ENCODE measurements around the gene ZNF286A.
"Not testable (repeated sequence)": the region's sequence is repeated elsewhere in the genome, so short reads cannot be mapped to it uniquely, and the experiment has no call there.

The ZNF286A gene

DNA sequence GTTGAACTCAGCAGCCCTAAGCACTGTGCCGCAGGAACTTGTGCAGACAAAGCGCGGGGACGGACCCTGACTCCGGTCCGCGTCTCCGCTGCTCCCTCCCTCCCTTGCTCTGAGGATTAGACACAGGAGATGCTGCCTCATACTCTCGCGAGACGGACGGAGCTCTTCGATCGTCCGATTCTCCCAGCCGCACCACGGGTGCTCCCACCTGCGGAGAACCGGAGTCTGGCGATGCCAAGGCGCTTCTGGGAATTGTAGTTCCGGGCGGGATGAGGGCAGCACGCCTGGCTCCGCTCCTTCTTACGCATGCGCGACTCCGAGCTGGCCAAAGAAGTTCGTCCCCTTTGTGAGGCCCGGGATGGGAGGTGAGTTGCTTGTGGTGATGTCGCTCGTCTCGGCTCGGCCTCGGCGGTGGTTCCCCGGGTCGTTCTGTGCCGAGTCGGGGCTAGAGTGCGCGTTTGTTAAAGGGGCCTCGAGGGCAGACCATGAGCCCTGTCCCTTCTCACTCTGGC is at the start of gene ZNF286A:
Gene ZNF286A, plus strand, starts transcription at position 340 of the 512 bp plus-strand sequence. CDS start 578 bp downstream, outside the sequence.
- DNase-seq, result peak; percentile 97 to 99

DNA sequence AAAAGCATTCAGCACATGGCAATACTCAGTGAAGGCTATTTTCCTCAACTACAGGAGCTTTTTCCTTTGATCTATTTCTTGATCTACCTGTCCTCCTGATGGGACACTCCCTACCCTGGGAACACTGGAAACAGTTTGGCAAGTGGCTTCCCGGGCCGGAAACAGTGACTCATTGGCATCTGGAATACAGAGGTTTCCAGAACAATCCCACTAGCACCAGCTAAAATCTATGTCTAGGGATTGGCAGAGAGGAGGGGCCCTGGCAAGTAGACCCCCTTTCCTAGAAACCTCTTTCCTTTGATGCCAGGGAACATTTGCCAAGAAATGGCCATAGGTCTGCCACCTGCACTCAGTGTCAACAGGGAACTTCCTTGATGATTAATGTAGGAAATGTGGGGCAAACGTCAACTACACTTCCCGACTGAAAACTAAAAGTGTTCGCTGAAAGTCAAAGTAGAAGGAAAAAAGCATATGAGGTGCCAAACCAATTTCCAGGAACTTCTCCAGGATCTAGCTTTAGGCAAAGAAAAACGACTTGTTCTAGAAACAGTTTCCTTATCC is 49.6 kb upstream of the ZNF286A start:
- no peak for DNase-seq

DNA sequence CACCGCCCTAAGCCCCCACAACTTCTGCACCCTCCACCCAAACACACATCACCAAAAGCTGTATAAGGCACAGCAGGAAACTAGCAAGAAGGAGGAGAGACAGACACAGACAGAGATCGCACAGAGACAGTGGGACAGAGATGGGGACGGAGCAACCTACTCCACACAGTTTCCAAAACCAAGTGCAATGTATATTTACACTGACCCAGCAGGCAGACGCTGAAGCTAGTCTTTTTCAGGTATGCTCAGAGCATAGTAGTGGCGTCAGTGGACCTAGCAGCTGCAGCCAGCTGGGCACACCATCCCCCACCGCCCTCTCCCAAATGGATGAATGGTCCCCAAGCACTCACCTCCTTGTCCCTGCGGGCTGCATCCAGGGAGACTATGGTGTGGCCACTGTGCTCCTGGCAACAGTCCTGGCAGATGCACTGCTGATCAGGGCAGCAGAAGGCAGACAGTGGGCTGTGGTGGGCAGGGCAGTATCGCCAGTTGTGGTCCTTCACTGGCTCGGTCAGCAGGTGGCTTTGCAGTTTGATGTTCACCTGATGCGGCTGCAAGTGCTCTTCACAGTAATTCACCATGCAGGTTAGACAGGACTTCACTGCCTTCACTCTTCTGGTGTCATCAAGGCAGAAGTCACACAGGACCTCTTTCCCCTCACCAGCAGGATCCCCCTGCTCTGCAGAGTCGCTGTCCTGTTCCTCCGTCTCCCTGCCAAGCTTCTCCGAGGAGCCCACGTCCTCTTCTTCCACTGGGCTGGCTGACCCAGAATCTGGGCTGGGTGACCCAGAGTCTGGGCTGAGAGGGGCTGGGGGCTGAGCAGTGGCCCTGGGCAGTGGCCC is 48.6 kb upstream of the ZNF286A start:
- DNase-seq, result no peak

DNA sequence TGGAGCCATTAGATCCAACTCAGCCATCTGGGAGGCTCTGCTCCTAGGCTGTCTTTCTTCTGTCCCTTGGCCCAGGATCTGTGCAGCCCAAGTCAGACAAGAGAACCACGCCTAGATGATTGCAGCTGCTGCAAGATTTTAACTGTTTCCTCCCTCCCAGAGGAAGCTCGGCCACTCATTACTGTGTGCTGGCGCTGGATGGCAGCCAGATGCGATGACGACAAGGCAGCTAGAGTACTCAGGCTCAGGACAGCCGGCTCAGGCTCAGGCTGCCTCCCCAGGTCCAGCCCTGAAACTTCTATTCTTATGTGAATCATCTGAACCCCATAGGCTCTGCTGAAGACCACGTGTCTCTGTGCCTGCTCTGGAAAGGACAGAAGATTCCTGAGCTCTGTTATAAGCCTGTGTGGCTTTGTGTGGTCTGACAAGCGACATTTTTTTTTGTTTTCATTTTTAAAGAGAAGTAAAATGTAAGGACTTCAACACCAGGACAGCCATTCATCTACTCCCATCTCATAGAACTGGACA is 47.9 kb upstream of the ZNF286A start:
- peak; percentile 16 to 75 for DNase-seq

DNA sequence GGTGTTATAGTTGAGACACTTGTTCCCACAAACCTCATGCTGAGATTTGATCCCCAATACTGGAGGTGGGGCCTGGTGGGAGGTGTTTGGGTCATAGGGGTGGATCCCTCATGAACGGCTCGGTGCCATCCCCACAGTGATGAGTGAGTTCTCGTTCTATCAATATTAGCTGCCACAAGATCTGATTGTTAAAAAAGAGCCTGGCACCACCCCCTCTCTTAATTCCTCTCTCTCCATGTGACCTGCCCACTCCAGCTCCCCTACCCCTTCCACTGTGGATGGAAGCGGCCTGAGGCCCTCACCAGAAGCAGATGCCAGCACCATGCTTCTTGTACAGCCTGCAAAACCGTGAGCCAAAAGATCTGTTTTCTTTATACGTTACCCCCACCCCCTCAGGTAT is 46.6 kb upstream of the ZNF286A start:
- DNase-seq, result no peak

DNA sequence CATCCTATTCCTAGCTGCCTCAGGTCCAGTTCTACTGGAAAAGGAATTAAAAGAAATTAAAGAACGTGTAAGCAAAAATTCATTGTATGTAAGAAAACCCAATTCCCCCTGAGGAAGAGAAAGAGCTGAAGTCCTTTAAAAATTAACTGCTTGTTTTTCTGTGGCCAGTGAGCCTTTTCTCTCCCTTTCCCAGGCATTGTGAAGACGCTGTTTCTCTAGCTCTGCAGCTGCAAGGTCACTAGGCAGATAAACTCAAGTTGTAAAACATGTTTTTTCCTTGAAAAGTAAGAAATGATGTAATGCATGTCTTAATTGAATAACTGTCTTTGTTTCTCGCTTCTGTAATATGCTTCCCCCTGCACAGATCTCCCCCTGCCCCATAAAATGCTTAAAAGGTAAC is 45.2 kb upstream of the ZNF286A start:
- DNase-seq, result not testable (repeated sequence)

DNA sequence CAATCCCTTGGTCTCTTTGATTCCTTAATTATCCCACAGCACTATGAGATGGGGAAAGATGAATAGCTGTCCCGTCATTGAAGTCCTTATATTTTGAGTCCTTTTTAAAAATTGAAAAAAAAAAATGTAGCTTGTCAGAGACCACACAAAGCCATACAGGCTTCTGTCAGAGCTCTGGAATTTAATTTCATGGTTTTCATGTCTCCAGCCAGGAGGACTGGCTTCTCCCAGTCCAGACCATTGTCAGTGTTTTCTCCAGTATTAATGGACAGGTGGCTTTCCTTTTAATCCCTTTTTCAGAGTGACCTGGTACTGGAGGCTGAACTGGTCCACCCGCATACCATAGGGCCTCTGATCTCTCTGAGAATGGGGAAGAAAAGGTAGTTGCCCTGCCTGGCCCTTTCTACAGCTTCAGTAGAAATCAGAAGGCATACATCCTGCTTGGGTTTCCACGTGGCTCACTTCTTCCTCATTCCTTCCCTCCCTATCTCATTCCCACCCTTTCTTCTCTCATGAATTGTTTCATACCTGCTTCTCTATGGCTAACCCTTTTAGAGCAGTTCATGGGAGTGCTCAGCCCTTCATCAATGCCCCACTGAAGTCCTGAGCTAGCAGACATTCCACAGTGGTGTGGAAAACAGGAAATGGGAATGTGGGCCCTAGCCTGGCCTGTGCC is 44.5 kb upstream of the ZNF286A start:
- DNase-seq, result no peak

DNA sequence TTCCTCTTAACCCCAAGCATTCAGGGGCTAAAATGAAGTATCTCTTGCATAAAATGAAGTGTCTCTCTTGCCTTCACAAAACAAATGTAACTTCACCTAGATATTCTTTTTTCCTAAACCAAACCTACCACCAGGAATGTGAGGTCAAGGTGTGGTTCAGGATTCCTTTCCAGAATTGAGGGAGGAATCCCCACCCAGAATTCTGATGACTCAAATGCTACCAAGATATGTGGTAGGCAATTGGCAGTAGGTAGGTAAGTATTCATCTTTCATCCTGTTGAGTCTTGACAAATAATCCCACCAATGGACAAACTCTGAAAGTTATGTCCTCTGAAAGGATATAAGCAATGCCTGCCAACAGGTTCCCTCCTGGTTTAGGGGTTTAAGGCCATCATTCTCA is 41.7 kb upstream of the ZNF286A start:
- DNase-seq, result no peak

DNA sequence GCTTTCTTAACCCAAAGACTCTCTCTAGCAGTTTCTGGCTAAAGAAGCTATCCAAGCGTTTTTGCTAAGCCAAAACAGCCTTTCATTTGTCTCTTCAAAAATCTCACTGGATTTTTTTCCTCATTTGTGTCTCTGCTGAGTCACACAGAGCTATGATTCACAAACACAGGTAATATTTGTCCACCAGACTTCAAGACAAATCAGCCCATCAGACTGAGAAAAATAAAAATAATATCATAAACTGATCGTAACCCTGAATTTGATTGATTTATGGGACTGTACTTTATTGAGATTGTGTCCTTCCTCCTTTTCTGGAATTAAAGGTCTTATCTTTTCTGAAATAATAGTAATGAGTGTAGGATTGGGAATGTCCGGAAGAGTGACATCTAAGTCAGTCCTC is 41.3 kb upstream of the ZNF286A start:
- DNase-seq, result no peak

DNA sequence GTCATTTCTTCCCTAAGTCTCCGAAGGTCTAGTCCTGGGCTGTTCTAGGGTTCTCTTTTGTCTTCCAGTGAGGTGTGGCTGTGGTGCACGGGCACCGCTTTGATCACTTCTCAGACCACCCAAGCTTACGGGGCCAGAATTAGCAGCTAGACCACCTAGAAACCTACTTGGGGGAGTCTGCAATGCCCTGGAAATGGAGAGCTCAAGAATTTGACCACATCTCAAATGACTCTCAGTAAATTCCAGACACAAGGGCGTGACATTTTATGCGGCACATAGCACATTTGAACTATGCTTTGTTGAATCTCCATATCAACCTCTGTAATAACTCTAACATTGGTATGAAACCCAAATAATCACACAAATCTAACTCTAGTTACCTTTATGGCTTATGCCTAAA is 40.3 kb upstream of the ZNF286A start:
- DNase-seq, result no peak

DNA sequence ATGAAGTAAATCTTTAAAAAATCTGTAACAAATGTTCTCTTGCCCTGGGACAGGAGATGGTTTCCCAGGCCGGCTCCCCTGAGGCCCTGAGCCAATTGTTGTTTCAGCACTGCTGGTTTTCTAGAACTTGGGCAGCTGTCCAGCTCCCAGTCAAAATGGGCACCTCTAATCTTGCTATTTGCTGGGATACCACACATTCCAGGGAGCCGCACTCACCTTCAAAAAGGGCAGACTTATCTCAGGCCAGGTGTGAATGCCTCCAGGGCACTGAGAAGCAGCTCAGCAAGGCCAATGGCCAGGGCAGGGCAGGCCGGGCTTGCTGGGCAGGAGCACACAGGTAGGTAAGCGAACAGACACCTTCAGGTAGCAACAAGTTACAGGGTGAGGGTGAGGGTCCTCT is 39.9 kb upstream of the ZNF286A start:
- DNase-seq, result no peak

DNA sequence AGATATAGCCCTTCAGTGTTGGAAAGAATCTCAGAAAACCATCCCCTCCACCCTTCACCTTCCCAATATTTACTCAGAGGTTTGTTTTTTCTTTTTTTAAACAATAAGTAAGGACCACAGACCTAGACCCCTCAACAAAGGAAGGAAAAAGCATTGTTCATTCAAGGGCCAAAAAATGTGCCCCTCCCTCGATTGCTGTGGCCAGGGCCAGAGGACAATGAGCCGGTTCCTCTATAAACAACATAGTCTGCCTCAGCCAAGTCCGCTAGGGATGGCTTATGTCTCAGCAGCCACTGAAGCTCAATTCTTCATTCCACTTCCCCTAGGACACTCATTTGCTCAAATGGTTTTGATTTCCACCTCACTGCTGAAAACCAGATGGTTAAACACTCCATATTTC is 39.5 kb upstream of the ZNF286A start:
- DNase-seq, result no peak

DNA sequence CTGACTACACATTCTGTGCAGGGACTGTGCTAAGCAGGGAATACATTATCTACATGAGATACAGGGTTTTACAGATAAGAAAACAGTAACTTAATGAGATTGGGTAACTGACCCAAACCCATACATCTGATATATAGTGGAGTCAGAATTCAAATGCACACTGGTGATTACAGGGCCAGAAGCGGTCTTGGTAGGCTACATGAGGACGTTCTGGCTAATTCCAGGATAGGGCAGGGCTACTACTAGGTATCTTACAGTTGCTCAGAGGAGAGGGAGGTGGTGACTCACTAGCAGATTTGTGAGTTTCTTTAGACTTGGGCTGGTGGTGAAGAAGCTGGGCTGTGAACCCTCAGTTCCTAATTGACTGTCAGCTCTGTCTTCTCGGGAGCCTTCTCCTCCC is 36.9 kb upstream of the ZNF286A start:
- no peak for DNase-seq

DNA sequence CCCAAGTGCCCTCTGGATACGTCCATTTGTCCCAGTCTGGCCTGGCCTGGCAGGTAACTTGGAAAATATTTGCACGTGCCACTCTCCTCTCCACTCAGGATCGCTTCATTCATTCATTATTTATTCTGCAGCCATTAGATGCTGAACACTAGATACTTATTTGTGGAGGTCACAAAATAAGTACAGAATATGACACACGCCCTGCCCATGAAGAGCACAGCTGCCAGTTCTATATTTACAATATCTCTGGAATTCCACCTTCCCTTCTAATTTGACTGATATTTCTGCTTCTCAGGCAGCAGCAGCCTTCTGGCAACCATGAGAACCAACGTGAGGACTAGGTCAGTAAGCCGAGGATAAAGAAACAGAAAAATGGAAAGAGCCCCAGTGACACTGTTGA is 36.4 kb upstream of the ZNF286A start:
- no peak for DNase-seq

DNA sequence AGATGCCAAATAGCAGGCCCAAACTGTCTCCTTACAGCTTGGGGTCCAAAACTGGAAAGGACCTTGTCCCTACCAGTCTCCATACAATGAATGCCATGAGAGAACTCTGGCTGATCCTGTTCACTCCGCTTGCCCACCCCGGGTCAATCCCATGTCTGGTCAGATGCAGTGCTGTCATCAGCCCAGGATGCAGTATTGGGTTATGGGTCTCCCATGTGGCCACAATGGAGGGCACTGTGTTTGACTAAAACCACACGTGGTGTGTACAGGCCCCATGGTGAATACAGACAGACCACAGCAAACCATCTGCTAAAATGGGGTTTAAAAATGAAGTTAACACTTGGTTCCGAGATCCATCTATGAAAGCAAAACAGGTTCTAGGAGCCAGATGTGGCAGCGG is 35.9 kb upstream of the ZNF286A start:
- no peak for DNase-seq

DNA sequence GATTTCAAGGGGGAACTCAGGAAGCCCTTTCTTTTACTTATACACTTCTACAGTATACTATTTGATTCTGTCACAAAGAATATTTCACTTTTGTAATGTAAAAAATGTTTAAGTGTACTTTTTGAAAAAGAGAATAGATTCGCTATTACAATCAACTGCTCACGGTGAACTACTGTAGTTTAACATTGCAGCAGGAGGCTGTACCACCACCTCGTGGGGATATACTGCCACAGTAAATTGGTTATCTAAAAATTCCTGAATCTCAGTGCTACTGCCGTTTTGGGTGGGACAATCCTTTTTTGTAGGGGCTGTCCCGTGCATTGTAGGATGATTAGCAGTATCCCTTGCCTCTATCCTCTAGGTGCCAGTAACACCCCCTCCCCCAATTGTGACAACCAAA is 30.0 kb upstream of the ZNF286A start:
- not testable (repeated sequence) for DNase-seq

DNA sequence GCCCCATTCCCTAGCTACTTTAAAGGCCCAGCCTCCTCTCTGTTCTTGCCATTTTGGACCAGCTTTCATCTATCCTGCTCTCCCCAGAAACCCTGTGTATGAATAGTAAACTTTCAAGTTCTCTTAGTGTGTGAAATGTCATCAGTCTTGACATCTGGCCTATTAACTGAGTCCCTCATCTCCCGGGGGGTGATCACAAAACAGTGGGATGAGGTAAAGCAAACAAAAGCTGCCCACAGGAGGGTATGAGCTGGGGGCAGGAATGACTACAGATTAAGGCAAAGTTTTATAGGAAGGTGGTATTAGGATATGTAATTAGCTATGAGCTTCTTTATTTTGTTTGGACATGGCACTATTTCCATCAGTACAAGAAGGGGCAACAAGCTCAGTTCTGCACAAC is 24.9 kb upstream of the ZNF286A start:
- DNase-seq, result not testable (repeated sequence)

DNA sequence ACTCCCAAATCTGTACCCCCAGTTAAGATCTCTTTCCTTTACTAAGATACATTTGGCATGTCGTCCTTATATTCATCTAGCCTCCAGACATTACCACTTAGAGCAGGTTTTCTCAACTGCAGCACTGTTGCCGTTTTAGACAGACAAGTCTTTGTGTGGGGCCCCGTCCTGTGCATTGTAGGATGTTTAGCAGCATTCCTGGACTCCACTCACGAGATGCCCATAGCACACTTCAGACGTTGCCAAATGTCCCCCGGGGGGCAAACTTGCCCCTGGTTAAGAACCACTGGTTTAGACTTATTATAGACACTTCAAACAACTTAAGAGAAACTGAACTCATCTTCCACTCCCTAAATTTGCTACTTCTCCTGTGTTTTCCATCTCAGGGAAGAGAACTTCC is 23.6 kb upstream of the ZNF286A start:
- DNase-seq, result not testable (repeated sequence)

DNA sequence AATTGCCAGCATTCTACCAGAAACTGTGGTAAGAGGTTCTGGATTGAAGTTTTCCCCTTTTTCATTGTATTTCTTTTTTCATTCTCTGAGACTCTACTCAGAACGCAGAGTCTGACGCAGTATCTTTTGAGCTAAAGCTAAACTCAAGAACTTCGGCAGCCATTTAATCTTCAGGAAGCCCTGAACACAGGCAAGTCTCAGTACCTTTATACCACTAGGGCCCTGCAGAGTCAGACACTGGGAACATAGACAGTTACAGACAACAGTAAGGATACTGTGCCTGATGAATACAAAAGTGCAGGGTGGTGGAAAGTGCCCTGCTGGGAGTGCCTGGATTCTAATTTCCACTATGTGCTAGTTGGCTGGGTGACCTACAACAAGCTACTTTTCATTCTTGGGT is 16.4 kb upstream of the ZNF286A start:
- DNase-seq, result not testable (repeated sequence)

DNA sequence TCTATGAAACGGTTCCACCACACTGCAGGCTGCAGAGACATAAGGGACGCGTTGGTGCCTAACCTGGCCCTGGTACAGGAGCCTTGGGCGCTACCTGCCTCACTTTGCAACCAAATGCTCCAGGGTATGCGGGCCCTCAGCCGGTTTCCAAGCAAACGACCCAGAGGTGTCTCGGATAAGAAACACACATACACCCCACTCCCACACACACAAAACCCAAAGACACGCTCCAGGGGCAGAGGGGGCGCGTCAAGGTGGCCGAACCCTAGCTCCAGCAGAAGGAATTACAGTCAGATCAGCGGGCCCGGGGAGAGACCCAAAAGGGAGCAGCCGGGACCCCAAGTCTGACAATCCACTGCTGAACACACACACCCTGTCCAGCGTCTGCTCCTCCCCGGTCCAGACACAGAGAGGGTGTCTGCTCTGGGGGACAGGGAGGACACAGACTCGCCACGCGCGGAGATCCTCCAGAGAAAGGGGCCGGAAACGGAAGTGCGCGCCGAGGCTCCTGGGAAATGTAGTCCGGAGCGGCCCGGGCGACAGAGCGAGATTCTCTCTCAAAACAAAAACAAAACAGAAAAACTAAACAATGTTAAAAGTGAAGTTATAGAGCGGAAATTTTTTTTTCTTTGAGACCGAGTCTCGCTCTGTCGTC is 15.6 kb upstream of the ZNF286A start, which contains the start of gene TRIM16:
Gene TRIM16, minus strand, starts transcription at position 488 of the 655 bp plus-strand sequence. CDS start 32,702 bp downstream, outside the sequence.
- peak; percentile 16 to 45 for DNase-seq

DNA sequence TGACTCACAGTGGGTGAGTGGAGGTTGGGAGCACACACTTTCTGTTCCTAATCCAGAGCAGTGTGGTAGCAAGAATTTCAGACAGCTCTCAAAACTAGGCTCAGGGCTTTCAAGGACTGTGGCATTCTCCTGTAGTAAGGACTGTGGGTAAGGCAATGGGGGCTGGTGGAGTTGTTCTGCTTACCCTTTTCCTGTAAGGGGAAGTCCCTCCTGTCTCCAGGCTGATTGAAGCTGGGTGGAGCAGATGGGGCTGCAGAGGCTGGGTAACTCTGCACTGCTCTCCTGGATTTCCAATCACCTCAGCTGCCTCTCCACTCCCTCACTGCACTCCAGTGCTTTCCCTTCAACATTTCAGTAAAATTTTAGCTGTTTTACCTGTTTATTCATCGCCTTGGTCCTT is 12.1 kb upstream of the ZNF286A start:
- not testable (repeated sequence) for DNase-seq

DNA sequence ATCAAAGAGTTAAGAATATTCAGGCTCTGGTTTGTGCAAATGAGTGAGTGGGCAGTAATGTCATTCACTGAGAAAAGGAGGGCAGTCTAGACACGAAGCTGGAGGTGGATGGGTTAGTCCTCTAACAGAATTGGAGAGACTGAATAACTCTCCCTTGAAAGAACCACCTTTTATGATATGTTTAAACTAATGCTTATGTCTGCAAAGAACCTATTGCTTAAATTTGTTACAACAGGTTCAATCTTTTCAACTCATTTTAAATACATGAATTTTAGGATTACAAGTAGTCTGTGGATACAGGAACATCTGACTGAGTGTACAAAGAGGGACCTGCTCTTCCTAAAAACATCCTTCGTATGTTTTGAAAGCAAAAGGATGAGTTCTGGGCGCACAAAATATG is 585 bp upstream of the ZNF286A start:
- DNase-seq, result not testable (repeated sequence)

DNA sequence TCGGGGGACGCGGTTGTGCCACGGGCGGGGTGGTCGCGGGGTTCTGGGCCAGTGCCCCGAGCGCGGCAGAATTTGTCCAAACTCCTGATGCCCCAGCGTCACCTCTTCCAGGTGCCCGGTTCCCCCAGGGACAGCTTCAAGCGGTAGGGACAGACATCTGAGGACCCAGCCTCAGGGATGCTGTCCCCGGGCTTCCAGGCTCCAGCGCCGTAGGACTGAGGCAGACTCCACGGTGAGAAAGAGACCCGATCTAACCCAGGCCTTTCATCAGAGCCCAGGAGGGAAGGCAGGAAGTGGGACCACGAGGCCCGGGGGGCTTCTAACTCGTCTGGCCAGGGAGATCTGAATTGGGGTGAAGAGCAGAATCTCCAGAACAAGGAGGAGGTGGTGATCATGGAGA is 385 bp downstream of the ZNF286A start:
- not testable (repeated sequence) for DNase-seq

Data from NCI-H446 (cell line).